ENCODE results near the gene FOXN4. TPM values are rescaled to one million over a fixed set of nuclear protein-coding genes. Genes with fewer than 3 reads are reported as not detected.

FOXN4 gene
- total RNA-seq, 1 donor from 2014 or later: 0.61 TPM

- no peak for DNase-seq
Observed at GRCh38 chr12:109267361-109267760, 41.7 kb downstream of the FOXN4 start.

GRCh38 chr12:109266106-109266879 lies 42.8 kb downstream of the FOXN4 start:
- Mint-ChIP-seq H3K4me1 (ENCODE audit: low read depth, unreplicated experiment) (no peaks in the 10 kb centered on the region), H3K4me3 (ENCODE audit: unreplicated experiment) (no peak overlapping the region), H3K27me3 (ENCODE audit: unreplicated experiment) (no peaks in the 10 kb centered on the region), H3K36me3 (ENCODE audit: unreplicated experiment) (peaks cover 8% of the 10 kb centered on the region), H3K27ac (ENCODE audit: unreplicated experiment) (no peak overlapping the region), H3K9me3 (ENCODE audit: unreplicated experiment) (peaks cover 8% of the 10 kb centered on the region)
- no peak for DNase-seq
- TF ChIP-seq CTCF (IDR thresholded peaks at IDR 0.05; ENCODE audit: partially characterized antibody, unreplicated experiment): no peak

More at GRCh38 chr12:109267361-109267760, 41.7 kb downstream of the FOXN4 start:
- H3K9me3 Mint-ChIP-seq (ENCODE audit: unreplicated experiment): peaks cover 8% of the 10 kb centered on the region
- no peak for TF ChIP-seq CTCF (IDR thresholded peaks at IDR 0.05; ENCODE audit: partially characterized antibody, unreplicated experiment)
- no peaks in the 10 kb centered on the region for H3K27me3 Mint-ChIP-seq (ENCODE audit: unreplicated experiment)
- no peak overlapping the region for H3K4me3 Mint-ChIP-seq (ENCODE audit: unreplicated experiment)
- H3K4me1 Mint-ChIP-seq (ENCODE audit: low read depth, unreplicated experiment): no peaks in the 10 kb centered on the region
- peaks cover 8% of the 10 kb centered on the region for H3K36me3 Mint-ChIP-seq (ENCODE audit: unreplicated experiment)
- H3K27ac Mint-ChIP-seq (ENCODE audit: unreplicated experiment): no peak overlapping the region

GRCh38 chr12:109264943-109265650 lies 44.0 kb downstream of the FOXN4 start:
- DNase-seq: no peak
- H3K27me3 Mint-ChIP-seq (ENCODE audit: unreplicated experiment): no peaks in the 10 kb centered on the region
- H3K27ac Mint-ChIP-seq (ENCODE audit: unreplicated experiment): no peak overlapping the region
- peaks cover 1% of the 10 kb centered on the region for H3K36me3 Mint-ChIP-seq (ENCODE audit: unreplicated experiment)
- TF ChIP-seq CTCF (IDR thresholded peaks at IDR 0.05; ENCODE audit: partially characterized antibody, unreplicated experiment): no peak
- H3K9me3 Mint-ChIP-seq (ENCODE audit: unreplicated experiment): peaks cover 4% of the 10 kb centered on the region
- H3K4me1 Mint-ChIP-seq (ENCODE audit: low read depth, unreplicated experiment): no peaks in the 10 kb centered on the region
- no peak overlapping the region for H3K4me3 Mint-ChIP-seq (ENCODE audit: unreplicated experiment)

- peak; percentile 85 for DNase-seq
- Mint-ChIP-seq H3K9me3 (ENCODE audit: unreplicated experiment) (peaks cover 4% of the 10 kb centered on the region), H3K4me3 (ENCODE audit: unreplicated experiment) (no peak overlapping the region), H3K27me3 (ENCODE audit: unreplicated experiment) (no peaks in the 10 kb centered on the region), H3K27ac (ENCODE audit: unreplicated experiment) (no peak overlapping the region), H3K4me1 (ENCODE audit: low read depth, unreplicated experiment) (no peaks in the 10 kb centered on the region), H3K36me3 (ENCODE audit: unreplicated experiment) (no peaks in the 10 kb centered on the region)
- TF ChIP-seq CTCF (IDR thresholded peaks at IDR 0.05; ENCODE audit: partially characterized antibody, unreplicated experiment): peak; percentile 77
Observed at GRCh38 chr12:109264095-109264942, 44.8 kb downstream of the FOXN4 start.

Data from glutamatergic neuron (in vitro differentiated cells).